GM18502 (cell line): ENCODE measurements around the gene SIX1.

Experiments
- ATAC-seq: cut with Tn5 transposase; IDR thresholded peaks from one replicate; pipeline ENCODE4 v1.9.1; 2021; ENCODE audit warnings: mild to moderate bottlenecking; ENCODE audit not compliant: unreplicated experiment, poor library complexity

SIX1 gene

DNA sequence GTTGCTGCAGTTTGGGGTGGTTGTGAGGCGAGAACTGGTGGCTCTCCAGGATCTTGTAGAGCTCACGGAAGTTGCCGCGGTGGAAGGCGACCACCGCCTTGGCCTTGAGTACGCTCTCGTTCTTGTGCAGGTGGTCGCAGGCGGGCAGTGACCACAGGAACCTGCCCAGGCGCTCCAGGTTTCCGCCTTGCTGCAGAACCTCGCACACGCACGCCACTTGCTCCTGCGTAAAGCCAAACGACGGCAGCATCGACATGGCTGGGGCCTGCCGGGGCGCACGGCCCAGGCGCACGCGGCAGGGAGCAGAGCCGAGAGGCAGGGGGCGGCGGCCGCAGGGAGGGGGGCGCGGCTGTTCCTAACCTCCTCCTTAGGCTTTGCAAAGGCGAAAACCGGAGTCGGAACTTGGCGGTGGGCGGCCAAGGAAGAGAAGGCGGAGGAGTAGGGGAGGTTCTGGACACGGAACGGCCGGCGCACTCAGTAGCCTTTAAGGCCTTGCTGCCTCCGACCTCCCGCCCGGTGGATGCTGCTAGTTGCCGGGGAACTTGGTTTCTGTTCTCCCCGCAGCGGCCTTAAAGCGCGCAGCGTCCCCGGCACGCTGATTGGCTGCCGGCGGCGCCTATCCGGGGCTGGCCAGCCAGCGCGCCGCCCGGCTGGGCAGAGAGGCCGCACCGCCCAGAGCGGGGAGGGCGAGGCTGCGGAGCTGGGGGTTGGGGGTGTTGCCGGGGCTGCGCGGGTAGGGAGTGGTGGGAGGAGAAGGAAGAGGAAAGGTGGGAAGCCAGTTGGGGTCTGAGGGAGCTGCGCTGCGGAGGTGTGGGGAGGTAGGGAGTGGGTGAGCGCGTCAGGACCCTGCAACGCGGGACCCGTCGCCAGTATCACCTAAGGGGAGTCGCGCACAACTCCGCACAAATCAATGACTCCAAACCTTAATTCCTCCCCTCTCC lies at the start of gene SIX1:
Gene SIX1, minus strand, starts transcription at position 544 of the 941 bp plus-strand sequence. Its CDS starts 288 bp downstream, at position 256.
- ATAC-seq, result no peak

DNA sequence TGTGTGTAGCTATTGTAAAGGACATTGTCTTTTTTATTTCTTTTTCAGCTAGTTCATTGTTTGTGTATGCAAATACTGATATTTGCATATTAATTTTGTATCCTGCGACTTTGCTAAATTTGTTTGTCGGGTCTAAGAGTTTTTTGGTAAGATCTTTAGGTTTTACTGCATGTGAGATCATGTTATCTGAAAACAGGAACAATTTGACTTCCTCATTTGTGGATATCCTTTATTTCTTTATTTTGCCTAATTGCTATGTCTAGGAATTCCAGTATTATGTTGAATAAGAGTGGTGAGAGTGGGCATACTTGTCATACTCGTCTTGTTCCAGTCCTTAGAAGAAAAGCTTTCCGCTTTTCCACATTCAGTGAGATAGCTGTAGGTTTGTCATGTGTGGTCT lies 46.0 kb upstream of the SIX1 start:
- ATAC-seq, result no peak

DNA sequence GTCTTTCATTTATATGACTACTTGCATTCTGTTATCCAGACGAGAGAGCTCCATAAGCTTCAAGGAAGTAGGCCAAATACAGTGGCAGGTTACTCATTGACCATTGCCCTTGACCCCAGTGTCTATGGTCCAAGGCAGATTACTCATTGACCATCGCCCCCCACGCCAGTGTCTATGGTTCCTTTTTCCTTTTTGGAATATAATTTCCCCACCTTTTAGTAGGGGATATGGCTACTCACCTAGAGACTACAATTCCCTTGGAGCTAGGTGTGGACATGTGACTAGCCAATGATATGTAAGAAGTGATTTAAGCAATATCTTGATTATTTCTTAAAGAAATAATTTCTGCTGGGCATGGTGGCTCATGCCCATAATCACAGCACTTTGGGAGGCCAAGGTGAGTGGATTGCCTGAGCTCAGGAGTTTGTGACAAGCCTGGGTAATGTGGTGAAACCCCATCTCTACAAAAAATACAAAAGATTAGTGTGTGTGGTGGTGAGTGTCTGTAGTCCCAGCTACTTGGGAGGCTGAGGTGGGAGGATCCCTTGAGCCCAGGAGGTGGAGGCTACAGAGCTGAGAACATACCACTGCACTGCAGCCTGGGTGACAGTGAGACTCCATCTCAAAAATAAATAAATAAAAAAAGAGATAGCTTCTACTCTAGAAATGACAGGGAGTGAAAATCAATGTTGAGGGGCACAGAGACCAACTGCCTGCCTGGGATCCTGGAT lies 42.3 kb upstream of the SIX1 start:
- no peak for ATAC-seq

DNA sequence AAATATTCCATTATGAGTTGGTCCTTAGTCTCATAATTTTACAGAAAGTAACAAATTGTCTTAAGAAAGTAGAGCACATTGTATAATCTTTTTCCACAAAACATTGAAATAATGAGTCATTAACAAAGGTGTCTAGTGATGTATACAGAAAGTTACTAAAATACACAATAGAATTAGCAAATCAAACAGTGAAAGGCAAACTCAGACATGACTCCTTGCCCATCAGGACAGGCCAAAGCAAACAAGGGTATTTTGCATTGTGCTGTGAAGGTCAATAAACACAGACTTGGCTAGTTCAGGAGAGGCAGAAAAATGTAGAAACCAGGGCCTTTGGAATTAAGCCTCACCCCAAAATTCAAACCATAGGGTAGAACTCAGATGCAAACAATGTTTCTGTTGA lies 37.6 kb upstream of the SIX1 start:
- ATAC-seq, result no peak

DNA sequence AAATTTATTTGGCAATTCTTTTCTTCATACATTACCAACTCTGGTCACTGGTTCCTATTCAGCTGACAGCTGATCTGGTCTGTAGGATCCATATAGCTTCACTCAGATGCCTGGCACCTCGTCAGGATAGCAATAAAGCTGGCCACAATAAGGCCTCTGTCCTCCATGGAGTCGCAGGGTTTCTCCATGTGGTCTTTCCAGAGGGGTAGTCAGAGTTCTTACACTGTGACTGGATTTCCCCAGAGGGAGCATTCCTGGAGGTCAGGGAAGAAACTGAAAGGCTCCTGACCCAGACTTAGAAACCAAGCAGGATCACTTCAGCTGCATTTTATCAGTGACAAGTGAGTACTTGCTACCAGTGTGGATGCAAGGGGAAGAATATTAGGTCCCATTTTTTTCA lies 34.9 kb upstream of the SIX1 start:
- no peak for ATAC-seq

DNA sequence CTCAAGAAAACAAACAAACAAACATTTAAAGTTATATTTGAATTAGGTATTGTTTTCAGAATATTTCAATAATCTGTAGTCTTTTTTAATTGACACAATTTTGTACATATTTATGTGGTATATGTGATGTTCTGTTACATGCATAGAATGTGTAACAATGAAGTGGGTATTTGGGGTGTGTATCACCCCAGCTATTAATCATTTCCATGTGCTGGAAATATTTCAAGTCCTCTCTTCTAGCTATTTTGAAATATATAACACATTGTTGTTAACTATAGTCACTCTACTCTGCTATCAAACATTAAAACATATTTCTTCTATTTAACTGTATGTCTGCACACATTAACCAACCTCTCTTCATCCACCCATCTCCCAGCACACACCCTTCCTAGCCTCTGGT lies 32.0 kb upstream of the SIX1 start:
- no peak for ATAC-seq

DNA sequence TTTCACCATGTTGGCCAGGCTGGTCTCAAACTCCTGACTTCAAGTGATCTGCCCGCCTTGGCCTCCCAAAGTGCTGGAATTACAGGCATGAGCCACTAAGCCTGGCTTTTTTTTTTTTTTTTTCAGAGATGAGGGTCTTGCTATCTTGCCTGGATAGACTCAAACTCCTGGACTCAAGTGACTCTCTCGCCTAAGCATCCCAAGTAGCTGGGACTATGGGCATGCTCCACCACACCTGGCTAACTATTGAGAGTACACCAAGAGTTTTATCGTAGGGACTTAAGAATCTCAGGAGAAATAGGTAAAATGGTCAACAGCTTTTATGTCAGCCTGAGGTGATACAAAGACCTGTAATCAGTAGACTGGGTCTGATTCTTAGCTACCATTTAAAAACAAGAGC lies 31.2 kb upstream of the SIX1 start:
- no peak for ATAC-seq

DNA sequence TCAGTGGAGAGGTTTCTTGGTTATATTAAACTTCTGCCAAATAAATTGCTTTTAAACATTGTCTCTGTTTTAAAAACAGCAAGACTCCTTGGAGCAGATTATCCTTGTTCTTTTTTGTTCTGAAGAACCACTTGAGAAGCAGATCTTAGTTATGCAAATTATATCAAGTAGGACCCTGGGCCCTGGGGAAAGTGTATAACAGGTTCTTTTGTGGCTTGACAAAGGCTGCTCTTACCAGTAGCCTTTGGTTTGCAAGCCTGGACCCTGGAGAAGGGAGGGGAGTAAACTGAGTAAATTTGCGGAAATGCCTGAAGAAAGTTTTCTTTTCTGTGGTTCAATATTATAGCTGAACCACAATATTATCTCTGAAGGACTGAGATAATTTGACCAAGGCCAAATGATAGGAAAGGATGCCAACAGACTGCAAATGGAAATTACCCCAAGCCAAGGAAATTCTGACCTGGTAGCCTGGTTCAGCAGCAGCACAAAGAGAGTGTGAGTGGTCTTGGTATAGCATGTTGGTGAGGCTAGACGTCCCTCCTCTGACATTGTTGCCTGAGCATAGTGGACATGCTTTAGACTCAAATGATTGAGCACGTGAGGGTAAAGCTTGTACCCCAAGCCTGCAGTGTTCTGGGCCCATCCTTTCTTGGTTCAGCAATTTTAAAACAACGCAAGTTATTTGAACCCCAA lies 30.4 kb upstream of the SIX1 start:
- no peak for ATAC-seq

DNA sequence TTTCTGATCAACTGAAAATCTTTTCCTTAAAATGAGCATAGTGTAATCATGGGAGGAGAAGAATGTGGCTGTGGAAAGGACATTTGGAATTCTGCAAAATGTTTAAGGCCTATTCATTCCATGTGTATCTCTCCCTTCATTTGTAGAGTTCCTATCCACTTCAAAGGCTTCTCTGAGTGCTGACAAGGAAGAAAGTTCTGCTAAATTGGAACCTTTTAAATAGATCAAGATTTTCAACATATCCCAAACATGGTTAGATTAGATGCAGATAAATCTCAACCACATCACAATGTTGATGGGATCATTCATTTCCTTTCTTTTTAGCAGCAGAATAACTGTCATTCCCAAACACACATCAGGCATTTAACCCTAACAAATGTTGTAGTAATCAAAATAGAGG lies 28.4 kb upstream of the SIX1 start:
- ATAC-seq, result no peak

DNA sequence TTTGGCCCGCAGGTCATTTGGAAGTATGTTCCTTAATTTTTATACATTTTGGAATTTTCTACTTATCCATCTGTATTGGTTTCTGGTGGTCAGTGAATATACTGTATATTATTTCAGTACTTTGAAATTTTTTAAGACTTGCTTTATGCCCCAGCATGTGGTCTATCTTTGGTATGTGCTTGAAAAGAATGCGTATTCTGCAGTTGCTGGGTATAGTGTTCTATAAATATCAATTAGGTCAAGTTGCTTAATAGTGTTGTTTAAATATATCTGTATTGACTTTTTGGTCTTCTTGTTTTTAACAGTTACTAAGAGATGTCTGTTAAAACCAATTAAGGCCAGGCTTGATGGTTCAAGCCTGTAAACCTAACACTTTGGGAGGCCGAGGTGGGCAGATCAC lies 21.7 kb upstream of the SIX1 start:
- no peak for ATAC-seq

DNA sequence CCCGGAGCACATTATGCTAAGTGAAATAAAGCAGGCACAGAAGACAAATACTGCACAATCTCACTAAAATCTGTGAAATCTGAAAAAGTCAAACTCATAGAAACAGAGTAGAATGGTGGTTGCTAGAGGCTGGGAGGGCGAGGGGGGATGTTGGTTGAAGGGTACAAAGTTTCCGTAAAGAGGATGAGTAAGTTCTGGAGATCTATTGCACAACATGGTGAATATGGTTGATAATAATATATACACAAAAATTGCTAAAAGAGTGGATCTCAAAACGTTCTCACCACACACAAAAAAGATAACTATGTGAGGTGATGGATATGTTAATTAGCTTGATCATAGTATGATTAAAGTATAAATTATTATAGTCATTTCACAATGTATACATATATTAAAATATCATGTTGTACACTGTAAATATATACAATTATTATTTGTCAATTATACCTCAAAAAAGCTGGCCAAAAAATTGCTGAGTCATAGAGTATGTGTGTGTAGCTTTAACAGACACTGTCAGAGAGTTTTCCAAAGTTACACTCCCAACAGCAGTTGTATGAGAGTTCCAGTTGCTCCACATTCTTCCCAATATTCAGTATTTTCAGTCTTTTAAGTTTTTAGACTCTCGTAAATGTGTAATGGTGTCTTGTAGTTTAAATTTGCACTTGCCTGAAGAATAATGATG lies 19.3 kb upstream of the SIX1 start:
- no peak for ATAC-seq

DNA sequence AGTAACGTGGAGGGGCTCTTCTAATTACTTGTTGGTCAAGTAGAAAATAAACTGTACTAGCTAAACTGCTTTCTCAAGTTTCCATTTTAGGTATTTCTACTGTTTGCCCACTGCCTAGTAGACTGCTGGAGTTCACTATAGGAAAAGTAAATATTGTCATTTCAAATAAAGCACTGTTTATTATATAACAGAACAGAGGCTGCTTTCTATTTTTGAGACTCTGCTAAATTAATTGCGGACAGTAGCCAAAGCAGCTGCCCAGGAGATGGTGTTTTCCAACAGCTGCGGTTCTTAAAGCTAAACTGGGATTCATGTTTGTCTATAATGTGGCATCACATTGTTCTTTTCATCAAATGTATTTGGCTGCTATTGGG lies 15.9 kb upstream of the SIX1 start:
- no peak for ATAC-seq

DNA sequence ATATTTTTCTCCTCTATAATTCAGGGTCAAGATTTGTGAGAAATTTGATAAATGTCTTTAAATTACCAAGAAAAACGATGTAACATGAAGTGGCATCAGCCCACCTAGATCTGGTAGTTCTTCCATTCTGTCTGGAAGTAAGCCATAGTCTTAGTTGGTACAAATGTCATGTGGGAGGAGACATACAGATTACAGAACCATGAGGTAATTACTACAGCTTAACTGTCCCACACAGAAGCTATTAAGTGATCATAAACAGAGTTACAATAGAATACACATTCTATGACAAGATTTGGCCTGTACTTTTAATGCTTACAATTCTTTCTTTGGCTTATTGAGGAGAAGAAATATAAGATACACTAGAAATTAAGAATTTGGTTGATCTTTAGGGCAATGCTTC lies 13.7 kb upstream of the SIX1 start:
- ATAC-seq, result no peak

DNA sequence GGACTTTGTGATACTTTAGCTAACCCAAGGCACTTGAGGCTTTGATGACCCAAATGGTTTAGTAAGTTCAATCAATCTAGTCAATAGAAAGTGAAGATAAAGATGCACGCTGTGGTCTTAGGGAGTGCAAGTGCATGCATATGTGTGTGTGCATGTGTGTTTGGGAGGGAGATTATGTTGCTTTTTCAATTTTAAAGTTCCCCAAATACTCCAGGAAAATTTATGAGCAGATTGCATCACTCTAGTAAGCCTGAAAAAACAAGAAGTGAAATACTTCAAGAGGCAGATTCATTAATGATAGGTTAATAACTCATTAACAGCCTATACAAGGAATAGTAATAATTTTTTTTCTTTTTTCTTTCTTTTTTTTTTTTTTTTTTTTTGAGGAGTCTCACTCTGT lies 12.4 kb upstream of the SIX1 start:
- ATAC-seq, result no peak

DNA sequence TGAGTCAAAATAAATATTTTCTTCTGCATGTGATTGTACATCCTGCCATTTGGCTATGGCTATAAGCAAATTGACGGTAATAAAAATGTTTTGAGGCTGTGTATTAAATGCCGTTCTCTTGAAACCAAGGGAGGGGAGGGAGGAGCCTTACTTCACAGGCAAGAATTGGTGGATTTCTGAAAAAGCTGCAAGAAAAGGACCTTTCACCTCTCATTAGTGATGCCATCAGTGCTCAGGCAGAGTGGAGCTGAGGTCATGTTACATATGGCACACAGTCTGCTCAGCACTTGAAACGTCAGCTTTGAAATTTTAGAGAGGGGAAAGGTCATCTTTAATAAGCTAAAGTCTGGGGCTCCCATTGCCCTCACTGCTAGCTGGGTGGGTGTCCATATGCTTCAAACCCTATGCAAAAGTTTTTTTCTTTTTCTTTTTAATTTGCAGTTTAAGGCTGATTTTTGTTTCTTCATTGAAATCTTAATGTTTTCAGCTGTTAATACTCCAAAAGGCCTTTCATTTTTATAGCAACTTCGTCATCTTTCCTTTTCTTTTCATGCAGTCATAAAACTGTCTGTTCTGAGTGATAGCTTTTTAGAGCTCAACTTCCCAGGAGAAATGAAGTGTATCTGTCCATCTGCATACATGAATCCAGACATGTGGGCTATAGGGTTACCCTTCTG lies 9.8 kb upstream of the SIX1 start:
- ATAC-seq, result no peak

DNA sequence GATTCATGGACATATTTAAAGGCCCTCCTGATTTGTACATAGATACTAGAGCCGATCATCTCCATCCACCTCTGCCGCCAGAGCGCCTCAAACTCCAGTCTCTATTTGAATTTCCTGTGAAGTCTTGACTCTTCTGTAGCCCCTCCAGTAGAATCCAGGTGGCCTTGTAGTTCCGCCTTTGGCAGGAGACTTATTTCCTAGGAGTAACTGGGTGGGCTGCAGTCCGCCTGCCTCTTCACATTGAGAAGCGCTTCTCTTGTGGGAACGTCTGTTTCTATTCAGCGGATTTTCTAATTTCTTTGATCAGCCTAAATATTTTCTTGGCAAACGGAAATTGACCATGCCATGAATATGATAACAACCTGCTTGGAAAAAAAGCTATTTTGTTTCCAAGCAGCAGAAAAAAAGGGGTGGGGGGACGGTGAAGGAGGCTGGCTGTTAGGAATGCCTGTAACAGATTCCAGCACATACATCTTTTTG lies 9.0 kb upstream of the SIX1 start:
- no peak for ATAC-seq

DNA sequence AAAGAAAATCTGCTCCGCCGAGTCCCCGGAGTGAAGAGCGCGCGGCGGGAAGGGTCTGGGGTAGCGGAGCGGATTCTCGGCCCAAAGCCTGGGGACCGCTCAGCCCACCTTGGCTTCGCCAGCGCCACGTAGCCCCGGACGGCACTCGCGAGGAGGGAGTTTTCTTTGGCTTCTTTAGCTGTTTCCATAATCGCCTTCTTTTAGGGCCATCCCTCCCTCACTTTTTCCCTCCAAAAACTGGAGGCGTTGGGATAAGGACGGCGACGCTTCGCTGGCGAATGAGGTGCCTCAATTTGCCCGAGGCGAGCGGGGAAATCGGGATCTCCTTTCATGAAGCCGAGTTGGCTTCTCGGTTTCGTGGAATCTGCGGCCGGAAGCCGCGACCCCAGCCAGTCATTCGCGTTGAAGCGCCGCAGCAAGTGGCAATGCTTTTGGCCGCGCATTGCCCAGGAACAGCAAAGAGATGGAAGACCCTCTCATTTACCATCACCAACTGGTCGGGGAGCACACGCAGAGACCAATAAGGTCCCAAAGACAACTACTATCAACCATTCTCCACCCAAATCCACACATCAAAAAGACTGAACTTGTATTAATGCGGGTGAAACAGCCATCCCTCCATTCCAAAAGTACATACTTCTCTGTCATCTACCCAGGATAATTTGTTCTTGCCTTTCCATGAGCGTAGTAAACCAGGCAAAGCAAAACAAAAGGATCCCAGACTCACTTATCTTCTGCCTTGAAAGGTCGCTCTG lies 8.4 kb upstream of the SIX1 start:
- ATAC-seq, result no peak

DNA sequence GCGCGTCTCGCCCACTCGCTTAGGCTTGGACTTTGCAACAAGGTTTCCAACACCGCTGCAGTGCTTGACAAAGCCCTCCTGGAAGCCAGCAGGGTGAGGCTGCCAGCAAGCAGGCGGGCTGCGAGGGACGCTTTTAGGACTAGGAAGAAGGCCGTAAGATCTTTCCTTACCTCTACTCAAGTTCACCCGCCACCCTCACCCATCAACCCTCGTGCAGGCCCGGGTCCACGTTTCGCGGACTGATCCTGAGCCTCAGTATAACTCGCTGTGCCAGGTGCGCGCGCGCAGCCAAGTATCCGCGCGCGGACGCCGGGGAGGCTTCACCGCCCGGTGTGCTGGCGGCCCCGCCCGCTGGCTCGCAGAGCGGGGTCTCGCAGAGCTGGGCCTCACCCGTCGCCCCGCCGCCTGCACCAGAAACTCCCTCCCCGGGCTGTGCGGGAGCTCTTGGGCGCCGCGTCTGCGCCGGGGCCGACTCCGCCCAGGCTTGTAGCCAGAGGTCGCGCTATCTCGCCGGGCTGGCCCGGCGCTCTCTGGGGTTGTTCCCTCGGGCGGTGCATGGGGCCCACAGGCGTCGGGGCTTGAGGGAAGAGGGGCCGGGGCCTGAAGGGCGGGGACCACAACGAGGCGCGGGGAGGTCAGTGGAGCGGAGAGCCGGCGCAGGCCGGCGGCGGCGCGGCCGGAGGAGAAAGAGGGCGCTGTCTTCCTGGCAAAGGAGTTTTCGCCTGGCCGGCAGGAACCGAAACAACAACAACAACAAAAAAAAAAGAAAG lies 7.6 kb upstream of the SIX1 start:
- peak; percentile 89 for ATAC-seq
